NCI-H345 treated with DMSO at 0.1 percent for 48 hours (cell line): Measurements from ENCODE around the gene SEC62.

Source experiments
- DNase-seq: peaks from one replicate; lab custom pipeline; 2025; ENCODE audit not compliant: unreplicated experiment; lab: John Stamatoyannopoulos, UW

The SEC62 gene

DNA sequence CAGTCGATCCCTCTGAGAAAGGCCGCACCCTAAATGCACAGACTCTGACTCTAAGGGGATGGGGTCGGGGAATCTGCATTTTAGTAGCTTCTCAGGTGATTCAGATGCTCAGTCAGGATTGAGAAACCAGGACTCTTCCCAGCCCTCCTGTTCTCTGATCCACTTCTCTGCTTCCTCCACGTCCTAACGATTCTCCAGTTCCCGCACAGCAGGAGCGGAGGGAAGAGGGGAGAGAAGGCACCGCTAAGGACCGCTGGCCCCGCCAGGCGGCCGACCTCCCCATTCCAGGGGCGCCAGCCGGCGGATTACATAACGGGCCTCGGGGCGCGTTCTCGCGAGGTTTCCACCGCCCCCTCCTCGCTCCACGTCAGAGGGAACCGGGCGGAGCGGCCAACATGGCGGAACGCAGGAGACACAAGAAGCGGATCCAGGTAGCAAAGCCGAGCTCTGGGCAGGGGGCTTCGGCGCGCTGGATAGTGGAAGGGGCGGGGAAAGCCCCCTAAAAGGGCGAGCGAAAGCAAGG lies at the start of gene SEC62:
Gene SEC62, plus strand, starts transcription at position 380 of the 523 bp plus-strand sequence. Its CDS starts 16 bp downstream, at position 396.
- peak; percentile 46 for DNase-seq

- no peak for DNase-seq
Observed at GRCh38 chr3:169923189-169923588, 43.4 kb upstream of the SEC62 start.

DNA sequence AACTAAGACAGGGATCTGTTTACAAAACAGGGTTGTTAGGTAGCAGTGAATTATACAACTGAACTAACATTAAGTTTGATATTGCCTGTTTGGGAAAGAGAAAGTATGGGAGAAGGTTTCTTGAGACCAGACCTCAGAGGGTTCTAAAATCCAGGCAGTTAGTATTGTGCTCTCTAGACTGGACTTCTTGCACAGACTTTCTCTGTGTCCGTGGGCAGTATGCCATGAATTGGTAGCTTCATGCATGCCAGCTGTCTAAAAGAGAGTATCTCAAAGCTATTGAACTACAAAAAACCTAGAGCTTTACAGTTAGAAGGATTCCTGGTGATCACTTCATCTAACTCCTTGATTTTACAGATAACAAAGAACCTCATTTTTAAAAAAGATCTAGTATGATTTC lies 42.8 kb upstream of the SEC62 start:
- DNase-seq = no peak

DNA sequence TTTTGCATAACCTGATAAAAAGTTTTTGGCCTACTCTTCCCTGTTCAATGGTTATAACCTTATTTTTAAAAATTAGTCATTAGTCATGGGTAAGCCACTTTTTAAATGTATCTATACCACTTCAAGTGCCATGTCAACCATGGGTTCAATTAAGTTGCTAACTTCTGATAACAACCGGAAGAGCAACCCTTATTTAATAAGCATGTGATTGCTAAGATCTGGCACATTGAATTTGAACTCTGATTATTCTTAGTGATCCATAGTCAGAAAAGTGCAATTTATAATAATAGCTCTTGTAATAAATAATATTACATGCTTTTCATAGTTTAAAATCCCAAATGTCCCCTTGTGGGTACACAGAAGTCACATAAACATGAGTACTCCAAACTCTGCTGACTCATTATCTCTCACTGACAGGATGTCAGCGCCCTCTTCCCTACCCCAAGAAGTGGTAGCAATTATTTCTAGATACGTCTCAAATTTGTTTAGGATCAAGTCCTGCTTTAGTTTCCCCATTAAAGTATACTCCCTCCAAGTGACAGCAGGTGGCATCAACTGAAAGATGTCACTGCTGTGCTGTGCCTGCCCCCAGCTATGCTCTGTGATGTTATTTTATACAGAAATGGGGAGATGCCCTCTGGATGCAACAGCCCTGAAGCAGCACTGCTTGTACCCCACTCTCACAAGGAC lies 36.6 kb upstream of the SEC62 start:
- DNase-seq = no peak

DNA sequence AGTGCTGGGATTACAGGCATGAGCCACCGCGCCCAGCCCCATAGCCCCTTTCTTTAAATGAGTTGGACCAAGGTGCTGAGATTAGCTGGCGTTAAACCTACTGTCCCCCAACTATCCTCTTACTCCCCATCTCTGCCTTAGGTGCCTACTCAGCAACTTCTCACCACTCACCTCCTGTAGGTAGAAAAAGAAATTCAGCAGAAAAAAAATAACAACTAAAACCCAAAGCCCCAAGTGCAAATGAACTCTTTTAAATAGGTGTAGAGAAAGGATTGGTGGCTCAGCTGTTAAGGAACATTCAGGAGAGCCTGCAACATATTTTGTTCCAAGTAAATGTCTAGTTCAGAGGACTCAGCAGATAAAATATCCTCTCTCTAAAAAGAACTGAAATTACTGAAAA lies 35.8 kb upstream of the SEC62 start:
- DNase-seq = no peak

DNA sequence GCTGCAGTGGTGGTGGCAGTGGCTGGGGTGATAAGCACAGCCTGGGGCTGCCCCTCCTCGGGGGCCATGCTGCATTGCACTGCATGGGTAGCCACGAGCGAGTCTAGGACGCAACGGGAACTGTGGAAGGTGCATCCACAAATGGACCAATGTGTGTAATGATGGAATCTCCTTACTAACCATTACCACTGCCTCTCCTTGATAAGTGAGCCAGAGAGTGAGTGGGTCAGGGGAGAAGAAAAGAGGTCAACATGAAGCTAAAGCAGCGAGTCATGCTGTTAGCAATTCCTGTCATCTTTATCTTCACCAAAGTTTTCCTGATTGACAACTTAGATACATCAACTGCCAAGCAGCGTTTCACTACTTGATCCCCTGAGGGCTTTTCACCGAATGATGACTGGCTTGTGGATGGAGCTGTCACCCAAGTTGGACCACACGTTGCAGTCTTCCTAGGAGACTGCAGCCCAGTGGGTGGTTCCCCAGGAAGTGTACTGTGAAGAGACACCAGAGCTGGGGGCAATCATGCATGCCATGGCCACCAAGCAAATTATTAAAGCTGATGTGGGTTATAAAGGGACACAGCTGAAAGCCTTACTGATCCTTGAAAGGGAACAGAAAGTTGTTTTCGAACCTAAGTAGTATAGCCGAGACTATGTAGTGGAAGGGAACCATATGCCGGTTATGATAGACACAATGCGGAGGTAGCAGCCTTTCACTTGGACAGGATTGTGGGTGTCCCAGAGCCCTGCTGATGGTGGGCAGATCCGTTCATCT lies 34.7 kb upstream of the SEC62 start:
- DNase-seq = no peak

GRCh38 chr3:169939320-169939719 lies 27.3 kb upstream of the SEC62 start:
- no peak for DNase-seq

DNA sequence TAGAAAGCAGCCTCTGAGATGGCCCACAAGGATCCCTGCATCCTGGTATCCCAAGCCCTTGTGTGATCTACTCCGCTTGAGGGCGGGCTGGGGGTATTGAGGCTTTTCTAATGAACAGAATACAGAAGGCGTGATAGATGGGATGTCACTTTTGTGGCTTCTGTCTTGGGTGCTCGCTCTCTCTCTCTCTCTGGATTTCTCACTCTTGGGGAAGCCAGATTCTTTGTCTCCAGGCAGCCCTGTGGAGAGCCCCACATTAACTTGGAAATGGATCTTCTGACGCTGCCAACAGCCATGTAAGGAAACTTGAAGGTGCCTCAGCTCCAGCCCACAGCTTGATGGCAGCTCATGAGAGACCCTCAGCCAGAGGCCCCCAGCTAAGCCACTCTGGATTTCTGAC lies 26.9 kb upstream of the SEC62 start:
- no peak for DNase-seq

DNA sequence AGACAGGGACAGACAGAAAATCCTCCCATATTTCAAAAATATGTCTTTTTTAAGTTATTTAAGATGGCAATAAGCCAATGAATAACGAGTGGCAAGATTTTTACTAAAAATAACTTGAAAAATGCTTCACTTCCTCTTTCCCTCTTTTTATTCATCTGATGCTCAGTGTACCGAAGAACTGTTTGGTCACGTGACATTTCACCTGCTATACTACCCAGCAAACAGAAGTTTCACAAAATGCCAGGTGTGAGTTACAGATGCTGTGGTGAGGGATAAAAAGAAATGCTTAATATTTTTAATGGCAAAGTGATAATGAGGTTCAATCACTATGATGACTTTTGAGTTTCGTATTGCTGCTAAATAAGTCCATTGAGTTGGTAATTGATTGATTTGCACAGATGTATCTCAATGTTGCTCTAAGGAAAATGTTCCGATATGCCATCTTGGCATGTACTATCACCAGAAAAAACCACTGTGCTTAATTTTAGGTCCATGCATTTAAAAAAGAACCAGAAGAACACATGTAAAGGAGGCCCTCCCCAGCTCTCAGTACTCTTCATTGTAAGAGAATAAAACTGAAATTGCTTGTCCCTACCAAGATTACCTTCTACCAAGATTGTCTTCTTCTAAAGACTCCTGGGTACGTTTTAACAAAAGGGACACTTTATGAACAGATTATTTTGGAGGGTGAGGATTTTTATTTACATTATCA lies 26.0 kb upstream of the SEC62 start:
- DNase-seq = no peak

- no peak for DNase-seq
Observed at GRCh38 chr3:169945313-169945712, 21.3 kb upstream of the SEC62 start.

DNA sequence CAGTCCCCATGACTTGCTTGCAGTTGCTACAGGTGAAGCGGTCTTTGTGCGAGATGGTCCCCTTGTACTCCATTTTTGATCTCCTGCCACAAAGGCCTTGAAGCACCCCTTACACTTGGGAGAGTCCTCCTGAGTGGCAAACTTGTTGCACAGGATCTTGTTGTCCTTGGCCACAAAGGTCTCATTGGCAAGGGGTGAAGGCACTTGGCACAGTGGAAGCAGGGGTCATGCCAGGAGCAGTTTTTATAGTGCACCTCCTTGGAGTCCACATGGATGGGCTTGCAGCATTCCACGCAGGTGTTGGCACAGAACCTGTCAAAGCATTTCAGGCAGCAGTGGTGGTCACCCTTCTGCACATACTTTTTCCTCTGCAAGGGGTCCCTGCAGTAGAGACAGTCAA lies 20.3 kb upstream of the SEC62 start:
- DNase-seq = no peak

GRCh38 chr3:169948559-169949448 lies 17.8 kb upstream of the SEC62 start:
- DNase-seq = peak; percentile 24

- DNase-seq = no peak
Observed at GRCh38 chr3:169952045-169952444, 14.6 kb upstream of the SEC62 start.

GRCh38 chr3:169953462-169954141 lies 13.0 kb upstream of the SEC62 start:
- no peak for DNase-seq

DNA sequence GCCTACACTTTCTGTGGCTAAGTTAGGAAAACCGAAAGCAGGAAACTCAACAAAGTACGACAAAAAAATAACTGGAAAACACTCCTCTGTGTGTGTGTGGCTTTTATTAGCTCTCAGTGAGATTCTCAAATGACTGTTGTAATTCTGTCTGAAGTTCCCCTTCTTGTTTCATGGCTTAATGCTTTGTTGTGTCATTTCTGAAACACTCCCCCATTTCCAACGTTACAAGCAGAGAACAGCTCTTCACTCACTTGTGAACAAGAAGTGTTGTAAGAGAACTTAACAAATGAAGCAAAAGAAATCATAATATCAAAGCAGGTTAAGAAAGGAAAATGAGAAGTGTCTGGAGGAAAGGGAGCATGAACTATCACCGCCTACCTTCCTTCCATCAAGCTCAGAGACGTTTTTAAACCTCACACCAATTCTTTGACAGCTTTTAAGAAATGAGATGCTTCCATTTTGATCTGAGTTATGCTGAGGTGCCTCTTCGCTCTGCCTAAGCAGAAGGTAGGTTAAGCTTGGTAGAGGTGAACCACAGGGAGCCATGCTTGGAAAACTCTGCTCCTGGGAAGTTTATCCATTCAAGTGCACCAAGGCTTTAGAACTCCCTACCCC lies 12.4 kb upstream of the SEC62 start:
- DNase-seq = no peak

DNA sequence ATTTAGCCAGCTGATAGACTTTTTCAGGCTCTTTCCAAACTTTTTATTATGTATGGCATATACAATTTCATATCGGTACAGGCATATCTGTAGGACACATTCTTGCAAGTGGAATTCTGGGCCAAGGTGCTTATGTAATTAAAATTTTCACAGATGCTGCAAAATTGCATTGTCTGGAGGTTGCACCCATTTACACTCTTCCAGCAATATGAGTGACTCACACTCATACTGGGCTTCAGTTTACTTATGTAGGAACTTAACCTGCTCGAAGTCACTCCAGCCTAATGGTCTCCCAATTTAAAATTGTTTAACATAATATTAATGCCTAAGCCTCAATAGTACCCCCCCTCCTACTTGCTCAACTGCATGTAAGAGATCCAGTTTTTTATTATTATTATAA lies 11.2 kb upstream of the SEC62 start:
- no peak for DNase-seq

DNA sequence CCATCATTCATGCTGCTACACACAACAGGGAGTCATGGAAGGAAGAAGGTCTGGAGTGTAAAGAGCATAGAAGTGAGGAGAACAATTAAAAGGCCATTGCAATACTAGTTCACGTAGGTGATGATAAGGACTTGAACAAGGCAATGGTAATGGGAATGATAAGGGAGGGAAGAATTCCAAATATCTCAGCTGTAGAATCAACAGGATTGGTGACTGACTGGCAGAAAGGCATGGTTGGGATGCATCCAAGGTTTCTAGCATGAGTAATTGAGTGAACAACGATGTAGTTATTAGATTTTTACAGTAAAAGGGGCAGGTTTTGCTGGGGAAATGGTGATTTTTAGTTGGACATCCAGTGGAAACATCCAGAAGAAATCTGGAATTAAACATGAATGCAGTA lies 2.4 kb upstream of the SEC62 start:
- no peak for DNase-seq

GRCh38 chr3:169965562-169966427 lies 812 bp upstream of the SEC62 start:
- DNase-seq = peak; percentile 34
